ENCODE measurements around the gene CHD2.

Gene CHD2

GRCh38 chr15:92930776-92931175 lies 30.7 kb downstream of the CHD2 start:
- DNase-seq (ENCODE audit: low spot score): no peak

GRCh38 chr15:92932946-92933649 lies 33.0 kb downstream of the CHD2 start:
- no peak for DNase-seq (ENCODE audit: low spot score)

- DNase-seq (ENCODE audit: low spot score): no peak
Measured at GRCh38 chr15:92933831-92934230, 33.7 kb downstream of the CHD2 start.

GRCh38 chr15:92934716-92935115 lies 34.6 kb downstream of the CHD2 start:
- DNase-seq (ENCODE audit: low spot score): no peak

- DNase-seq (ENCODE audit: low spot score): no peak
Measured at GRCh38 chr15:92936138-92936537, 36.0 kb downstream of the CHD2 start.

GRCh38 chr15:92936693-92937092 lies 36.6 kb downstream of the CHD2 start:
- DNase-seq (ENCODE audit: low spot score): no peak

GRCh38 chr15:92937901-92938300 lies 37.8 kb downstream of the CHD2 start:
- DNase-seq (ENCODE audit: low spot score): no peak

- no peak for DNase-seq (ENCODE audit: low spot score)
Measured at GRCh38 chr15:92938387-92938786, 38.3 kb downstream of the CHD2 start.

- no peak for DNase-seq (ENCODE audit: low spot score)
Measured at GRCh38 chr15:92941668-92942067, 41.5 kb downstream of the CHD2 start.

GRCh38 chr15:92942706-92943105 lies 42.6 kb downstream of the CHD2 start:
- no peak for DNase-seq (ENCODE audit: low spot score)

GRCh38 chr15:92943581-92943980 lies 43.5 kb downstream of the CHD2 start:
- no peak for DNase-seq (ENCODE audit: low spot score)

- no peak for DNase-seq (ENCODE audit: low spot score)
Measured at GRCh38 chr15:92944946-92945521, 44.9 kb downstream of the CHD2 start.

- DNase-seq (ENCODE audit: low spot score): no peak
Measured at GRCh38 chr15:92947071-92947730, 47.1 kb downstream of the CHD2 start.

- DNase-seq (ENCODE audit: low spot score): no peak
Measured at GRCh38 chr15:92949604-92950249, 49.6 kb downstream of the CHD2 start.

- no peak for DNase-seq (ENCODE audit: low spot score)
Measured at GRCh38 chr15:92951800-92952457, 51.8 kb downstream of the CHD2 start.

GRCh38 chr15:92952458-92952850 lies 52.3 kb downstream of the CHD2 start:
- no peak for DNase-seq (ENCODE audit: low spot score)

GRCh38 chr15:92953566-92953965 lies 53.4 kb downstream of the CHD2 start:
- no peak for DNase-seq (ENCODE audit: low spot score)

GRCh38 chr15:92954002-92954401 lies 53.9 kb downstream of the CHD2 start:
- DNase-seq (ENCODE audit: low spot score): no peak

GRCh38 chr15:92954578-92954977 lies 54.5 kb downstream of the CHD2 start:
- DNase-seq (ENCODE audit: low spot score): peak; percentile 27

GRCh38 chr15:92955706-92956105 lies 55.6 kb downstream of the CHD2 start:
- DNase-seq (ENCODE audit: low spot score): no peak

GRCh38 chr15:92958105-92958504 lies 58.0 kb downstream of the CHD2 start:
- no peak for DNase-seq (ENCODE audit: low spot score)

GRCh38 chr15:92959219-92959618 lies 59.1 kb downstream of the CHD2 start:
- DNase-seq (ENCODE audit: low spot score): no peak

Measured in iPS-NIHi11 (cell line).